ENCODE measurements around the gene CYP2R1.

GRCh38 chr11:14934641-14935351 is 42.8 kb upstream of the CYP2R1 start:
- TF ChIP-seq CTCF (IDR thresholded peaks at IDR 0.05; ENCODE audit: insufficient read depth, low read length, poor library complexity, severe bottlenecking) (no peak), EZH2phosphoT487 (conservative IDR thresholded peaks at IDR 0.05; ENCODE audit: low read length) (no peak)

All from SU-DHL-6 (cell line).